ENCODE data around the gene DLX2. TPM values are rescaled to one million over a fixed set of nuclear protein-coding genes. Genes with fewer than 3 reads are reported as not detected.
"Not testable (repeated sequence)": the region's sequence is repeated elsewhere in the genome, so short reads cannot be mapped to it uniquely, and the experiment has no call there.

DLX2 gene
- total RNA-seq, 1 donor from 2014 or later: 21.1 TPM

DNA sequence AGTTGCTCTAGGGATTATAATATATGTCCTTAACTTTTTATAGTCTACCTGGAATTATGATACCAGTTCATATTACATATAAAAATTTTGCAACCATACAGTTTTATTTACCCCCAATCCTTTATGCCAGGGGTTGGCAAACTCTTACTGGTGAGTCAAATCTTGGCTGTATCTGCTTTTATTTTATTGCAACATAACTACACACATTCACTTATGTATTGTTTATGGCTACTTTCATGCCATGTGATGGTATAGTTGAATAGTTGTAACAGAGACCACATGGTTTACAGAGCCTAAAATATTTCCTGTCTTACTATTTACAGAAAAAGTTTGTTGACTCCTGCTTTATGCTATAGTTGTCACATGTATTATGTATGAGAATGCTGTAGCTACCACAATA, 25.8 kb upstream of the DLX2 start:
- DNase-seq (ENCODE audit: low read depth, low spot score): no peak
- peaks cover 6% of the 10 kb centered on the region for H3K9me3 Mint-ChIP-seq
- H3K27me3 Mint-ChIP-seq (ENCODE audit: low read depth): no peaks in the 10 kb centered on the region
- no peaks in the 10 kb centered on the region for H3K36me3 Mint-ChIP-seq (ENCODE audit: low read depth)
- peaks cover 14% of the 10 kb centered on the region for H3K4me1 Mint-ChIP-seq
- H3K27ac Mint-ChIP-seq (ENCODE audit: unreplicated experiment): no peak overlapping the region
- H3K4me3 Mint-ChIP-seq: no peak overlapping the region
- TF ChIP-seq CTCF (conservative IDR thresholded peaks at IDR 0.05): no peak

DNA sequence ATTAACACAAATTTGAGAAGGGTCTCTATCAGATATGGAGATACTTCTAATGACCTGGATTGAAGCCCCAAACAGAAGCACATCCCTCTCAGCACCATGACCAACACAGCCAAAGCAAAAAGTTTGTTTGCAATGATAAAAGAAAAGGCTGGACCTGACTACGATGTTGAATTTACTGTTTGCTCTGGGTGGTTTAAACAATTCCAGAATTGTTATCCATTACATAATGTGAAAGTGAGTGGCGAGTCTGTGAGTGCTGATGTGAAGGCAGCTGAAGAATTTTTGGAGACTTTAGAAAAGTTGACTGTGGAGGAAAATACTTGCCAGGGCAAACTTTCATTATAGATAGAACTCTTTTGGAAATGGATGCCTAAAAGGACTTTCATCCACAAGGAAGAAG, 17.4 kb upstream of the DLX2 start:
- Mint-ChIP-seq H3K27me3 (ENCODE audit: low read depth) (peaks cover 2% of the 10 kb centered on the region), H3K4me1 (no peaks in the 10 kb centered on the region), H3K27ac (ENCODE audit: unreplicated experiment) (no peak overlapping the region), H3K9me3 (no peaks in the 10 kb centered on the region), H3K4me3 (no peak overlapping the region), H3K36me3 (ENCODE audit: low read depth) (no peaks in the 10 kb centered on the region)
- DNase-seq (ENCODE audit: low read depth, low spot score): no peak
- TF ChIP-seq CTCF (conservative IDR thresholded peaks at IDR 0.05): no peak

DNA sequence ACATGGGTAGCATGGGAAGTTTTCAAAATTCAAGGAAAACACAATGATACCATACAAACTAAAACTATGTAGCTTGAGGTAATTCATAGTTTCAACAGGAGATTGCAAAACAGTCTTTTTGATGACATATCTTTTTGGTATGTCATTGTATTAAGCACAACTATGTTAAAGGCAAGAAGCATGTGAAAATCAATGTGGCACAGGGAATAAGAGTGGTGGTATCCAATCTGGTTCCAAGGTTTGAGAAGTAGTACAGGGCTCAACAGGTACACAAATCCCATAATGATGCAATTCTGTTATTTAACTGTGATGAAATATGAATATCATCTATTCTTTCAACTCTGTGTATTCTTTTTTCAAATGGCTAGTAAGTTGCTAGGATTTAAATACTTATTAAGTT, 16.4 kb upstream of the DLX2 start:
- no peaks in the 10 kb centered on the region for H3K9me3 Mint-ChIP-seq
- H3K27me3 Mint-ChIP-seq (ENCODE audit: low read depth): peaks cover 2% of the 10 kb centered on the region
- no peak for DNase-seq (ENCODE audit: low read depth, low spot score)
- no peak for TF ChIP-seq CTCF (conservative IDR thresholded peaks at IDR 0.05)
- no peak overlapping the region for H3K27ac Mint-ChIP-seq (ENCODE audit: unreplicated experiment)
- H3K36me3 Mint-ChIP-seq (ENCODE audit: low read depth): no peaks in the 10 kb centered on the region
- no peaks in the 10 kb centered on the region for H3K4me1 Mint-ChIP-seq
- H3K4me3 Mint-ChIP-seq: no peak overlapping the region

- DNase-seq (ENCODE audit: low read depth, low spot score): no peak
- no peak overlapping the region for H3K27ac Mint-ChIP-seq (ENCODE audit: unreplicated experiment)
- peaks cover 2% of the 10 kb centered on the region for H3K27me3 Mint-ChIP-seq (ENCODE audit: low read depth)
- no peak overlapping the region for H3K4me3 Mint-ChIP-seq
- no peaks in the 10 kb centered on the region for H3K36me3 Mint-ChIP-seq (ENCODE audit: low read depth)
- H3K9me3 Mint-ChIP-seq: no peaks in the 10 kb centered on the region
- no peaks in the 10 kb centered on the region for H3K4me1 Mint-ChIP-seq
- TF ChIP-seq CTCF (conservative IDR thresholded peaks at IDR 0.05): no peak
These were observed 13.4 kb upstream of the DLX2 start for GRCh38 chr2:172116107-172116506.

DNA sequence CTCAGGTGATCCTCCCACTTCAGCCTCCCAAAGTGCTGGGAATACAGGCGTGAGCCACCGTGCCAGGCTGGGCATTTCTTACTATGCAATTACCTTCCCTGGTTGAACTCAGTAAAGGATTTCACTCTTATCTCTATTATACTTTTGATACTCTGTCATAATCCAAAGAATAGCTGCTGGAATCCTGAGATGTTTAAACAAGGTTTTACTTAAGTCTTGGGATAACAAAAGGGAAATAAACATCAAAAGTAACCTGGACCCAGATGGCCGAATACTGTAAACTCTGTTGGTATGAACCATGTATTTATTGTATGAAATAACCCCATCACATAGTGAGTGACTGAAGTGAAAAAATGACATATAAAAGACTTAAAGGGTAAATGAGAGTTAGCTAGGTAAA, 11.9 kb upstream of the DLX2 start:
- no peak for DNase-seq (ENCODE audit: low read depth, low spot score)
- peaks cover 5% of the 10 kb centered on the region for H3K27me3 Mint-ChIP-seq (ENCODE audit: low read depth)
- no peak for TF ChIP-seq CTCF (conservative IDR thresholded peaks at IDR 0.05)
- no peaks in the 10 kb centered on the region for H3K9me3 Mint-ChIP-seq
- no peaks in the 10 kb centered on the region for H3K36me3 Mint-ChIP-seq (ENCODE audit: low read depth)
- H3K4me3 Mint-ChIP-seq: no peak overlapping the region
- H3K27ac Mint-ChIP-seq (ENCODE audit: unreplicated experiment): no peak overlapping the region
- H3K4me1 Mint-ChIP-seq: no peaks in the 10 kb centered on the region

DNA sequence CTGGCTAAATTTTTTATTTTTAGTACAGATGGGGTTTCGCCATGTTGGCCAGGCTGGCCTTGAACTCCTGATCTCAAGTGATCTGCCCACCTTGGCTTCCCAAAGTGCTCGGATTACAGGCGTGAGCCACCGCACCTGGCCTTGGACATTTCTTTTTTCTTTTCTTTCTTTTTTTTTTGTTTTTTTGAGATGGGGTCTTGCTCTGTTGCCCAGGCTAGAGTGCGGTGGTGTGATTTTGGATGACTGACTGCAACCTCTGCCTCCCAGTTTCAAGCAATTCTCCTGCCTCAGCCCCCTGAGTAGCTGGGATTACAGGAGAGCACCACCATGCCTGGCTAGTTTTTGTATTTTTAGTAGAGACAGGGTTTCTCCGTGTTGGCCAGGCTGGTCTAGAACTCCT, 11.5 kb upstream of the DLX2 start:
- not testable (repeated sequence) for H3K4me3 Mint-ChIP-seq; DNase-seq (ENCODE audit: low read depth, low spot score)

More for the DNA sequence above, 11.5 kb upstream of the DLX2 start:
- not testable (repeated sequence) for H3K36me3 Mint-ChIP-seq (ENCODE audit: low read depth); H3K27me3 Mint-ChIP-seq (ENCODE audit: low read depth); H3K4me1 Mint-ChIP-seq; H3K9me3 Mint-ChIP-seq; H3K27ac Mint-ChIP-seq (ENCODE audit: unreplicated experiment)
